RWPE1 (cell line): ENCODE measurements around the gene POLD3.

Experiments
- CTCF ChIA-PET: fragments of 350-600 bp; sonication (Branson Sonifier 250); formaldehyde crosslinking; extraction: SDS; loops from one replicate; lab custom pipeline; 2021; lab: Yijun Ruan, JAX
- POLR2A ChIA-PET: fragments of 400-600 bp; formaldehyde crosslinking; extraction: SDS; loops from one replicate; lab custom pipeline; 2020; ENCODE audit warnings: antibody characterized with exemption; ENCODE audit not compliant: low non-redundant PET; lab: Yijun Ruan, JAX
- DNase-seq: peaks from one replicate; pipeline ENCODE4 v3.0.0; 2012; ENCODE audit warnings: low spot score
- H3K27ac ChIP-seq: fragments of 450-650 bp; 2 replicates; pipeline ENCODE4 v1.5.1; 2017
- TF ChIP-seq, protein P1 (sequence below): fragments of 450-650 bp; conservative IDR thresholded peaks from 2 replicates; pipeline ENCODE4 v1.5.1; 2017; ENCODE audit warnings: low read depth, mild to moderate bottlenecking

The POLD3 gene

DNA sequence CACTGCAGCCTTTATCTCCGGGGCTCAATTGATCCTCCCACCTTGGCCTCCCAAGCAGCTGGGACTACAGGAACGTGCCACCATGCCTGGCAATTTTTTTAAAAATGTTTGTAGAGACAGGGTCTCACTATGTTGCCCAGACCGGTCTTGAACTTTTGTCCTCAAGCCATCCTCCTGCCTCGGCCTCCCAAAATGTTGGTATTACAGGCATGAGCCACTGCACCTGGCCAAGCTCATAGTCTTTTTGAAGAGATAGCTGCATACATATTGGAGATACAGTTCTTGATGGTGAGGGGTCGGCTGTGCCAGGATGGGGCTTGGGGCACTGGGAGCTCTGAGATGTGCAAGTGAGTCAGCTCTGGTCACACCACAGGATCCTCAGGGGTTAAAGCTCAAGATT, 85.7 kb downstream of the POLD3 start:
- TF ChIP-seq, protein P1, sequence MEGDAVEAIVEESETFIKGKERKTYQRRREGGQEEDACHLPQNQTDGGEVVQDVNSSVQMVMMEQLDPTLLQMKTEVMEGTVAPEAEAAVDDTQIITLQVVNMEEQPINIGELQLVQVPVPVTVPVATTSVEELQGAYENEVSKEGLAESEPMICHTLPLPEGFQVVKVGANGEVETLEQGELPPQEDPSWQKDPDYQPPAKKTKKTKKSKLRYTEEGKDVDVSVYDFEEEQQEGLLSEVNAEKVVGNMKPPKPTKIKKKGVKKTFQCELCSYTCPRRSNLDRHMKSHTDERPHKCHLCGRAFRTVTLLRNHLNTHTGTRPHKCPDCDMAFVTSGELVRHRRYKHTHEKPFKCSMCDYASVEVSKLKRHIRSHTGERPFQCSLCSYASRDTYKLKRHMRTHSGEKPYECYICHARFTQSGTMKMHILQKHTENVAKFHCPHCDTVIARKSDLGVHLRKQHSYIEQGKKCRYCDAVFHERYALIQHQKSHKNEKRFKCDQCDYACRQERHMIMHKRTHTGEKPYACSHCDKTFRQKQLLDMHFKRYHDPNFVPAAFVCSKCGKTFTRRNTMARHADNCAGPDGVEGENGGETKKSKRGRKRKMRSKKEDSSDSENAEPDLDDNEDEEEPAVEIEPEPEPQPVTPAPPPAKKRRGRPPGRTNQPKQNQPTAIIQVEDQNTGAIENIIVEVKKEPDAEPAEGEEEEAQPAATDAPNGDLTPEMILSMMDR, result no peak
- H3K27ac ChIP-seq, result no peak overlapping the region
- no peak for DNase-seq
- ChIA-PET CTCF (interaction anchor here (0.6 to 0.7 kb wide), 2 partner anchors 35 to 417 kb away, joined by 3 read pairs; no protein-coding TSS in a partner anchor), POLR2A (no interaction called here)

DNA sequence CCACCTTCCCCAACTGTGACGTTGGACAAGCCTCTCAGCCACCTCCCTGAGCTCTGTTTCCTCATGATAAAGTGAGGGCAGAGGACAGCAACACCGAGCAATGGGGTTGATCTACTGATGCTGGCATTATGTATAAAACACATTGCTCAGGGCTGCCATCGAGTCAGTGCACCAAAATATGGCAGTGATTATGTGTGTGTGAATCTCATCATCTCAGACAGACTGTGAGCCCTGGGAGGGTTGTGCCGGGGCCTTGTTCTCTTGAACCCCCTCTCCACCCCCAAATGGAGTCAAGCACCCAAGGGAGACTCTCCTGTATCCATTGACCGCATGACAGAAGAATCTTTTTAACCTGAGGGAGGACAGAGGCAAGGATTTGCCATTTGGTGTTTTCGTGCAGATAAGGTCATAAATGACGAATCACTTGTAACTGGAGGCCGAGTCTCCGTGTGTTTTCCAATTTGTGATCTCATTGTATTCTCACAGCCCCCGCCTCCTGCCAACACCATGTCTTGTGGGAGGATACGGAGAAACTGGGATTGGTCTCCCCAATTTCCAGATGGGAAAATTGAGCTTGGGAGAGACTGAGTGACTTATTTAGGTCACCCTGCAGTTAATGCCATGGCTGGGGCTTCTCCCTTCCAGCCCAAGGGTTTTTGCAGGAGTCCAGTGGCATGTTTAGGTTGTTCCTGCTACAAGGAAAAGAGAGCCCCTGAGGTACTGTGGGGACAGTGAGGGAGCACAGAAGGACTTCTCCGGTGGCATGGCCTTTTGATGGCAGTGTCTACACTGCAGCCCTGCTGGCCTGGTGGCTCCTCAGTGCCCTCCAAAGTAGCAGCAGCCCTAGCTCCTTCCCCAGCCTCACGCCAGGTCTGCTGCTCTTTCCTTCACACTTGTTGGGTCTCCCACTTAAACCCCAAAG, 86.5 kb downstream of the POLD3 start:
- H3K27ac ChIP-seq, result no peak overlapping the region
- ChIA-PET CTCF (no interaction called here), POLR2A (no interaction called here)
- TF ChIP-seq, protein P1, result no peak
- no peak for DNase-seq

DNA sequence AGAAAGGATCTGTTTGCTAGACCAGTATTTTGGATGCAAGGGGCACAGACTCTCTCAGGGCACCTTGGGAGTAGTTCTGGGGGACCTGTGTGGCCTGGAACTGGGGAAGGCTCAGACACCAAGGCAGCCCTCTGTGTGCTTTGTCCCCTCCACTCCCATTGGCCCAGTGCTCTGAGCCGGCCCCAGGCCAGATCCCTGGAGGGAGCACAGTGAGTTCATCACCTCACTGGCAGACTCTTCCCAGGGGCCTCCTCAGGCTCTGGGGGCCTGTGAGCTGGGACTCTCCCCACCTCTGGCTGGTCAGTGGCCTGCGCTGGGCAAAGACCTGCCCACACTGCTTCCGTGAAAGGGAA, 87.1 kb downstream of the POLD3 start:
- no peak overlapping the region for H3K27ac ChIP-seq
- CTCF ChIA-PET, result no interaction called here
- TF ChIP-seq, protein P1, result no peak
- POLR2A ChIA-PET, result no interaction called here
- DNase-seq, result no peak

DNA sequence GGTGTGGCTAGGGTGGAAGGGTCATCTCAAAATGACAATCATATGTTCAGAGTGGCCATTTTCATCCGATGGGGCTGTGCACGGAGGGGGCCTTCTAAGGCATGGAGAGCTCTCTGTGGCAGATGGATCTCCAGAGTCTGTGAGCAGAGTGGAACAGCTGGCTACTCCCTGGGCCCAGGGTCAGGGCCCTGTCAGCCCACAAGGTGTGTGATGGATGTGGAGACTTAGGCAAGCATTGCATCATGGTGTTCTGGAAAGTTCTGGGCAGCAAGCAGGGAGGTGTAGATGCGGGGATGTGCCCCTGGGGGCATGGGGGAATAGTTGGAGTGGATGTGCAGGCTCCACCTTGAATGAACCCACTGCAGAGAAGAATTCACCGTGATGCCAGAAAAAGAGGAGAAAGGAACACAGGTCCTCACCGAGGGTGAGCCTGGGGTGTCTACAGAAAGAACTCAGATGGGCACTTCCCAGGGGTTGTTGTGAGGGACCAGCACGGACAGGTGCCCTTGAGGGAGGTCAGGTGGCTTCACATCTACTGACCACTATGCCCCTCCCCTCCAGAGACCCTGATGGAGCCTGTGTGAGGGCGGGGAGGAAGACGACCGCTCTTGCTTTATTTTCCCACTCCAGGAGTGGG, 87.8 kb downstream of the POLD3 start:
- TF ChIP-seq, protein P1, result no peak
- no peak for DNase-seq
- ChIA-PET CTCF (no interaction called here), POLR2A (no interaction called here)
- no peak overlapping the region for H3K27ac ChIP-seq

DNA sequence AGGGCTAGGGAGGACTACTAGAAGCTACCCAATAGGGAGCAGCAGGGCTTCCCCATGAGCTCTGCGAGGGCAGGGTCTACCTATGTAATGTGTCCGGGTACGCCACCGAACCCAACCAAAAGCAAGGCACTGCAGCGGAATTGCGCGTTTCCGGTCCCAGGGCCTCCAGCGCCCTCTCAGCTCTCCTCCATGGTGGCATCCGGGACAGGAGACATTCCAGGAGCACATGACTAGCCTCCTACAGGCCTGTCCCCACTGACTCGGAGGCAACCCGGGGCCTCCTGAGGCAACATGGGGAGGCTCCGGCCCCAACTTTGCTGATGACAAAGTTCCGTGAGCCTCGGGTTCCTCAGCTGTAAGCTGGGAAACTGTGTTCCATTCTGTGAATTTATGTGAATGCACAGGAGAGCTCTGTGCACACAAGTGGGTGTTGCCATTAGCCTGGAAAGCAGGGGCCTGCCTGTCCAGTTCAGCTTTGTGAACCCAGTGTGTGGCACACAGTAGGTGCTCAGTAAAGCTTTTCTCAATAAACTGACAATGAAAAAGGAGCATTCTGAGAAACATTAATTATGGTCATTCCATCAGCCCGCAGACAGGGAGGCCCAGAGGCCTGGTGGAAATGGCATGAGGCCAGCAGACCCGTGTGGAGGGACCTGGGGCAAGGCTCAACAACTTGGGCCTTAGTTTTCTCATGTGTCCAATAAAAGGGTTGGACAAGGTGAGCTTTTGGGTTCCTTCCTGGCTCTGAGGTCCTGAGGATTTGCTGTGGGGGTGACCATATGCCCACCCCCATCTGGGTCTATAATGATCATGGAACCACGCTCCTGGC, 88.5 kb downstream of the POLD3 start:
- TF ChIP-seq, protein P1, result no peak
- no peak overlapping the region for H3K27ac ChIP-seq
- ChIA-PET POLR2A (no interaction called here), CTCF (interaction anchor here (0.7 to 1.0 kb wide), 3 partner anchors 21 to 561 kb away, joined by 3 to 5 read pairs (median 4); no protein-coding TSS in a partner anchor)
- DNase-seq, result no peak
